Glutamatergic neuron (in vitro differentiated cells): ENCODE results near the gene SLX9. TPM values are rescaled to one million over a fixed set of nuclear protein-coding genes. Genes with fewer than 3 reads are reported as not detected.

Experiments
- DNase-seq: peaks from one replicate; pipeline ENCODE4 v3.0.0; 2022
- H3K27ac Mint-ChIP-seq: one replicate; pipeline ENCODE4 v1.8.0; 2020; ENCODE audit warnings: mild to moderate bottlenecking, mixed read lengths, inconsistent platforms; ENCODE audit not compliant: unreplicated experiment
- H3K27me3 Mint-ChIP-seq: one replicate; pipeline ENCODE4 v1.8.0; 2020; ENCODE audit warnings: mild to moderate bottlenecking, moderate library complexity, mixed read lengths, inconsistent platforms; ENCODE audit not compliant: unreplicated experiment
- H3K36me3 Mint-ChIP-seq: one replicate; pipeline ENCODE4 v1.8.0; 2020; ENCODE audit warnings: mild to moderate bottlenecking, mixed read lengths, inconsistent platforms; ENCODE audit not compliant: unreplicated experiment
- H3K4me1 Mint-ChIP-seq: one replicate; pipeline ENCODE4 v1.8.0; 2020; ENCODE audit warnings: mild to moderate bottlenecking, low read depth, mixed read lengths, inconsistent platforms; ENCODE audit not compliant: unreplicated experiment
- H3K4me3 Mint-ChIP-seq: one replicate; pipeline ENCODE4 v1.8.0; 2020; ENCODE audit warnings: mild to moderate bottlenecking, mixed read lengths, inconsistent platforms; ENCODE audit not compliant: unreplicated experiment
- H3K9me3 Mint-ChIP-seq: one replicate; pipeline ENCODE4 v1.8.0; 2020; ENCODE audit warnings: mild to moderate bottlenecking, moderate library complexity, mixed read lengths, inconsistent platforms; ENCODE audit not compliant: unreplicated experiment
- long read RNA-seq: library from polyadenylated mRNA; unstranded; transcript quantifications from one replicate; pipeline ENCODE4 v2.0.0, GENCODE V29; 2020; ENCODE audit not compliant: unreplicated experiment
- total RNA-seq: library from RNA; stranded (reverse); fragmentation: NEBNext Ultra II Directional; extraction: Animal tissue kit (Norgen Biotek cat#: 25700); gene quantifications from one replicate; pipeline ENCODE4 v1.2.1, GENCODE V29; 2021; ENCODE audit not compliant: unreplicated experiment
- TF ChIP-seq, protein P1 (sequence below): fragments of 200-600 bp; sonication (generic); IDR thresholded peaks from one replicate; pipeline ENCODE4 v1.5.0; 2021; ENCODE audit not compliant: partially characterized antibody, unreplicated experiment

Gene SLX9, protein sequence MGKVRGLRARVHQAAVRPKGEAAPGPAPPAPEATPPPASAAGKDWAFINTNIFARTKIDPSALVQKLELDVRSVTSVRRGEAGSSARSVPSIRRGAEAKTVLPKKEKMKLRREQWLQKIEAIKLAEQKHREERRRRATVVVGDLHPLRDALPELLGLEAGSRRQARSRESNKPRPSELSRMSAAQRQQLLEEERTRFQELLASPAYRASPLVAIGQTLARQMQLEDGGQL
- total RNA-seq: 30.7 TPM
- long read RNA-seq, partial matches to known transcripts: 3 of 12 reads
- long read RNA-seq, other reads (novel, unspliced or antisense): 2 of 12 reads

DNA sequence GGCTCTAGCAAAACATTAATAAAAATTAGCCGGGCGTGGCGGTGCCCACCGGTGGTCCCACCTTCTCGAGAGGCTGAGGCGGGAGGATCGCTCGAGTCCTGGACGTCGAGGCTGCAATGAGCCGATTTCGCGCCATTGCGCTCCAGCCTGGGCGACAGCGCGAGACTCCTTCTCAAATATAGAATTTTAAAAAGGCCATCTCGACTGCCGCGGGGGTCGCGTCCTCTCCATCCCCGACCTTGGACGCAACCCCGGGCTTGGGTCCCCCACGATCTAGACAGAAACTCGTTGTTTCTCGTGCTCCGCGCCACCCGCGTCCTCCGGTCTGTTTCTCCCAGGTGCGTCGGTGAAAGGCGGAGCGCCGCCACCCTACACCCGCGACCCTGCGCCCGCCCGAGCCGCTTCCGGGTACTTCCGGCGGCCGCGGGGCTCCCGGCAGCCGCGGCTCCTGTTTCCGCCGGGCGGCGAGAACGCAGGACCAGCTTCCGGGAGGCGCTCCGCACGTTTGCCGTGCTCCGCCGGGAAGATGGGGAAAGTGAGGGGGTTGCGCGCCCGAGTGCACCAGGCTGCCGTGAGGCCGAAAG lies at the start of gene SLX9:
Gene SLX9 (plus strand): TSS at position 498 of the 584 bp plus-strand sequence. CDS start 29 bp downstream, at position 527.
- Mint-ChIP-seq H3K4me1 (peaks cover 15% of the 10 kb centered on the region), H3K4me3 (peak within 1 kb of the TSS; percentile 90), H3K27ac (peak within 1 kb of the TSS; percentile 83), H3K27me3 (peaks cover 13% of the 10 kb centered on the region), H3K9me3 (peaks cover 8% of the 10 kb centered on the region), H3K36me3 (no peaks in the 10 kb centered on the region)
- TF ChIP-seq, protein P1, sequence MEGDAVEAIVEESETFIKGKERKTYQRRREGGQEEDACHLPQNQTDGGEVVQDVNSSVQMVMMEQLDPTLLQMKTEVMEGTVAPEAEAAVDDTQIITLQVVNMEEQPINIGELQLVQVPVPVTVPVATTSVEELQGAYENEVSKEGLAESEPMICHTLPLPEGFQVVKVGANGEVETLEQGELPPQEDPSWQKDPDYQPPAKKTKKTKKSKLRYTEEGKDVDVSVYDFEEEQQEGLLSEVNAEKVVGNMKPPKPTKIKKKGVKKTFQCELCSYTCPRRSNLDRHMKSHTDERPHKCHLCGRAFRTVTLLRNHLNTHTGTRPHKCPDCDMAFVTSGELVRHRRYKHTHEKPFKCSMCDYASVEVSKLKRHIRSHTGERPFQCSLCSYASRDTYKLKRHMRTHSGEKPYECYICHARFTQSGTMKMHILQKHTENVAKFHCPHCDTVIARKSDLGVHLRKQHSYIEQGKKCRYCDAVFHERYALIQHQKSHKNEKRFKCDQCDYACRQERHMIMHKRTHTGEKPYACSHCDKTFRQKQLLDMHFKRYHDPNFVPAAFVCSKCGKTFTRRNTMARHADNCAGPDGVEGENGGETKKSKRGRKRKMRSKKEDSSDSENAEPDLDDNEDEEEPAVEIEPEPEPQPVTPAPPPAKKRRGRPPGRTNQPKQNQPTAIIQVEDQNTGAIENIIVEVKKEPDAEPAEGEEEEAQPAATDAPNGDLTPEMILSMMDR: no peak
- peak; percentile 88 for DNase-seq

DNA sequence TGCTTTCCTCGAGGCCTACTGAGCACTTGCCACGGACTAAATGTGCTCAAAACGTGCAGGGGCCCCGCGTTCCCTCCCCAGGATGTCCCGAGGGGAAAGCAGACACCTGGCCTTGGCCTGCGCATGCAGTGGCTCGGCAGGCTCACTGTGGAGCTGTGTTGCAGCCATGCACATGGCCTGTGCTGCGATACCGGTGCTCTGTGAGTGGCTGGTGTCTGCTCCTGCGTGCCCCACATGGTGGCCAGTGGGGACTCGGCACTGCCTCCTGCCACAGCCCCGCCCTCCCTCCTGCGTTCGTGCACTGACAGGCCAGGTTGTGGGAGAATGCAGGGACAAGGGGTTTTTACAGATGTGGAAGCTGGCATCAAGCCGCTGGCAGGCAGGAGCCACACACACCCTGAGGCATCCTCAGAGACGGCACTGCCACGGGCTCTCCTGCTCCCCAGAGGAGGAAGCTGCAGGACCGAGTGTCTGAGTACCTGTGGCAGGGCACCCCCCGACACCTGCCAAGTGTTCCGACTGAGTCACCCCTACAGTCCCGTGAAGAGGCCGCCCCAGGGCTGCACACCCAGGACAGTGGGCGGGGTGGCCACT lies 49.4 kb upstream of the SLX9 start:
- DNase-seq: peak; percentile 29
- TF ChIP-seq, protein P1: no peak
- peaks cover 4% of the 10 kb centered on the region for H3K9me3 Mint-ChIP-seq
- H3K4me3 Mint-ChIP-seq: no peak overlapping the region
- no peak overlapping the region for H3K27ac Mint-ChIP-seq
- H3K27me3 Mint-ChIP-seq: peaks cover 4% of the 10 kb centered on the region
- H3K4me1 Mint-ChIP-seq: no peaks in the 10 kb centered on the region
- no peaks in the 10 kb centered on the region for H3K36me3 Mint-ChIP-seq

DNA sequence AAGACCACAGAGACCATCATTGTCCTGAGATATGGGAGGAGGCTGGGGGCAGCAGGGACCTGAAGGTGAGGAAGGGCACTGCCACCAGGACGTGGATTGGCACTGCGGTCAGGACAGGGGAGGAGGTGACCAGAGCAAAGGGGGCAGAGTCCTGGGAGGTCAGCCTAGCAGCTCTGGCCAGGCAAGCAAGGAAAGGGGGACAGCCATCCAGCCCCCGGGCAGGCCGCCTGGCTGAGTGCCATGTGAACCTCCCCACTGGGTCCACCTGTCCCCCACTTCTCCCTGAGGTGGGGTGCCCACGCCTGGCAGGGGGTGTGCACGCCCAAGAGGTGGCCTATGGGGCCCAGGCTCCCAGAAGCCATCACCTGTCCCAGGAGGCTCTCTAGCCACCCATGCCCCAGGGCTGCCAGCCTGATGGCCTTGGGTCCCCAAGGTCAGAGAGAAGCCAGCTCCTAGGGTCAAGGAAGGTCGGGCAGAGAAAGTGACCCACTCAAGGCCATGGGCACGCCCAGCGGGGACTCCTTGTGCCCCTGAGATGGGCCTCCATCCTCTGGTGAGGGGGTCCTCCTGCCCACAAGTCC lies 48.8 kb upstream of the SLX9 start:
- H3K4me3 Mint-ChIP-seq: no peak overlapping the region

DNA sequence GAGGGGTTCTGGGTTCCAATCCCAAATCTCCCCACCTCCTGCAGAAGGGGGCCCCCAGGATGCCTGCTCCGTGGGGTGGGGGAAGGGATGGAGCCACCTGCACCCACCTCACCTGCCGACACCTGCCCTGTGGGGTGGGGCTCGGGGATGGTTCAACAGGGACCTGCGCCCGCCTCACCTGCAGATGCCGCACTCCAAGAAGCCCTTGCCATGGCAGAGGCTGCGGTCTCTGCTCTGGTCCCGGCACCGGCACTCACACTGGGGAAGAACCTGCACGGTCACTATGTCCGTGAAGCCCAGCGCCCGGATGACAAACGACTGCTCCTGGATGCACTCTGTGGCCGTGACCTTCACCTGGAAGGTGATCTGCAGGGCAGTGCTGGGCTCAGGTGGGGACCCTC lies 48.2 kb upstream of the SLX9 start:
- no peak overlapping the region for H3K27ac Mint-ChIP-seq
- H3K36me3 Mint-ChIP-seq: no peaks in the 10 kb centered on the region
- H3K4me1 Mint-ChIP-seq: no peaks in the 10 kb centered on the region
- DNase-seq: peak; percentile 15
- H3K9me3 Mint-ChIP-seq: peaks cover 2% of the 10 kb centered on the region
- no peak overlapping the region for H3K4me3 Mint-ChIP-seq
- TF ChIP-seq, protein P1: no peak
- peaks cover 3% of the 10 kb centered on the region for H3K27me3 Mint-ChIP-seq

More for the DNA sequence above, 48.8 kb upstream of the SLX9 start:
- TF ChIP-seq, protein P1: no peak
- Mint-ChIP-seq H3K4me1 (no peaks in the 10 kb centered on the region), H3K27ac (no peak overlapping the region), H3K36me3 (no peaks in the 10 kb centered on the region), H3K27me3 (peaks cover 4% of the 10 kb centered on the region), H3K9me3 (peaks cover 4% of the 10 kb centered on the region)
- peak; percentile 5 for DNase-seq
